Activated CD8-positive, alpha-beta memory T cell treated with anti-CD3 and anti-CD28 coated beads, Interleukin-2, amount 50 U/mL, for 1 hour (primary cell): ENCODE measurements around the gene SHQ1.
"Not testable (repeated sequence)": the region's sequence is repeated elsewhere in the genome, so short reads cannot be mapped to it uniquely, and the experiment has no call there.

Experiments used
- DNase-seq: peaks from one replicate; pipeline ENCODE4 v3.0.0-alpha.2; 2020; ENCODE audit errors: extremely low read depth

The SHQ1 gene

GRCh38 chr3:72800869-72801268 is 47.4 kb downstream of the SHQ1 start:
- DNase-seq = no peak

GRCh38 chr3:72798552-72799195 is 49.6 kb downstream of the SHQ1 start:
- no peak for DNase-seq

- DNase-seq = no peak
These were observed 50.3 kb downstream of the SHQ1 start for GRCh38 chr3:72797773-72798543.

GRCh38 chr3:72794079-72794478 is 54.2 kb downstream of the SHQ1 start:
- no peak for DNase-seq

GRCh38 chr3:72791161-72791560 is 57.1 kb downstream of the SHQ1 start:
- DNase-seq = no peak

GRCh38 chr3:72789786-72790185 is 58.5 kb downstream of the SHQ1 start:
- DNase-seq = no peak

GRCh38 chr3:72788232-72788631 is 60.0 kb downstream of the SHQ1 start:
- not testable (repeated sequence) for DNase-seq

GRCh38 chr3:72786668-72787067 is 61.6 kb downstream of the SHQ1 start:
- DNase-seq = no peak

GRCh38 chr3:72784226-72784625 is 64.0 kb downstream of the SHQ1 start:
- DNase-seq = no peak

GRCh38 chr3:72782521-72782920 is 65.7 kb downstream of the SHQ1 start:
- DNase-seq = no peak

GRCh38 chr3:72769758-72770540 is 78.3 kb downstream of the SHQ1 start:
- no peak for DNase-seq

GRCh38 chr3:72768936-72769335 is 79.3 kb downstream of the SHQ1 start:
- DNase-seq = no peak

GRCh38 chr3:72768481-72768880 is 79.8 kb downstream of the SHQ1 start:
- no peak for DNase-seq

GRCh38 chr3:72768006-72768441 is 80.2 kb downstream of the SHQ1 start:
- DNase-seq = no peak

- no peak for DNase-seq
These were observed 81.4 kb downstream of the SHQ1 start for GRCh38 chr3:72766866-72767265.

GRCh38 chr3:72763751-72764440 is 84.3 kb downstream of the SHQ1 start:
- no peak for DNase-seq

- DNase-seq = no peak
These were observed 86.8 kb downstream of the SHQ1 start for GRCh38 chr3:72761410-72761809.

GRCh38 chr3:72760225-72760624 is 88.0 kb downstream of the SHQ1 start:
- no peak for DNase-seq

GRCh38 chr3:72756900-72757299 is 91.3 kb downstream of the SHQ1 start:
- peak; percentile 12 for DNase-seq

- DNase-seq = no peak
These were observed 93.7 kb downstream of the SHQ1 start for GRCh38 chr3:72754582-72754981.

- no peak for DNase-seq
These were observed 94.8 kb downstream of the SHQ1 start for GRCh38 chr3:72753495-72753894.

GRCh38 chr3:72750405-72750965 is 97.8 kb downstream of the SHQ1 start:
- no peak for DNase-seq
